Measurements from ENCODE around the gene CD109.

DNA sequence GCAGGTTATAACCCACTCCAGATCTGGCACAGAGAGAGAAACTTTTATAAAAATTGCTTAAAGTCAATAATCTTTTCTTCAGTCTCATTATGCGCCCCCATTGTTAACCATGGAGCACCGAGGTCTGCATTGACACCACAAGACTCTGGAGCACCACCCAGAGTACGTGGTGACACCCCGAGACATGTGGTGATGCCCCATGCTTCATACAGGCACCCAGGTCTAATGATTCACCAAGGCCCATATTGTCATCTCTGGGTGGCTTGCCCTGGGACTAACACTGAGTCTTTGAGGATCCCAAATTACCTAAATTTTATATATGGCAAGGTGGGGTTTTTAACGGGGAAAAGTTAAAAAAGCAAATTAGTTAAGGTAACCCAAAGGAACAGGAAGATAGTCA lies 31.1 kb downstream of the CD109 start:
- TF ChIP-seq, protein P1, sequence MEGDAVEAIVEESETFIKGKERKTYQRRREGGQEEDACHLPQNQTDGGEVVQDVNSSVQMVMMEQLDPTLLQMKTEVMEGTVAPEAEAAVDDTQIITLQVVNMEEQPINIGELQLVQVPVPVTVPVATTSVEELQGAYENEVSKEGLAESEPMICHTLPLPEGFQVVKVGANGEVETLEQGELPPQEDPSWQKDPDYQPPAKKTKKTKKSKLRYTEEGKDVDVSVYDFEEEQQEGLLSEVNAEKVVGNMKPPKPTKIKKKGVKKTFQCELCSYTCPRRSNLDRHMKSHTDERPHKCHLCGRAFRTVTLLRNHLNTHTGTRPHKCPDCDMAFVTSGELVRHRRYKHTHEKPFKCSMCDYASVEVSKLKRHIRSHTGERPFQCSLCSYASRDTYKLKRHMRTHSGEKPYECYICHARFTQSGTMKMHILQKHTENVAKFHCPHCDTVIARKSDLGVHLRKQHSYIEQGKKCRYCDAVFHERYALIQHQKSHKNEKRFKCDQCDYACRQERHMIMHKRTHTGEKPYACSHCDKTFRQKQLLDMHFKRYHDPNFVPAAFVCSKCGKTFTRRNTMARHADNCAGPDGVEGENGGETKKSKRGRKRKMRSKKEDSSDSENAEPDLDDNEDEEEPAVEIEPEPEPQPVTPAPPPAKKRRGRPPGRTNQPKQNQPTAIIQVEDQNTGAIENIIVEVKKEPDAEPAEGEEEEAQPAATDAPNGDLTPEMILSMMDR (conservative IDR thresholded peaks at IDR 0.05; ENCODE audit: low read depth, low read length), result no peak
- no peak for TF ChIP-seq POLR2A (IDR thresholded peaks at IDR 0.05; ENCODE audit: low read depth, low read length)
- TF ChIP-seq RCOR1 (IDR thresholded peaks at IDR 0.05; ENCODE audit: insufficient replicate concordance, low read length), result no peak
- no peak for TF ChIP-seq CEBPB (IDR thresholded peaks at IDR 0.05; ENCODE audit: low read depth, low read length)
- TF ChIP-seq RAD21 (IDR thresholded peaks at IDR 0.05; ENCODE audit: low read length), result no peak
- TF ChIP-seq, protein P2, sequence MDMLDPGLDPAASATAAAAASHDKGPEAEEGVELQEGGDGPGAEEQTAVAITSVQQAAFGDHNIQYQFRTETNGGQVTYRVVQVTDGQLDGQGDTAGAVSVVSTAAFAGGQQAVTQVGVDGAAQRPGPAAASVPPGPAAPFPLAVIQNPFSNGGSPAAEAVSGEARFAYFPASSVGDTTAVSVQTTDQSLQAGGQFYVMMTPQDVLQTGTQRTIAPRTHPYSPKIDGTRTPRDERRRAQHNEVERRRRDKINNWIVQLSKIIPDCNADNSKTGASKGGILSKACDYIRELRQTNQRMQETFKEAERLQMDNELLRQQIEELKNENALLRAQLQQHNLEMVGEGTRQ (IDR thresholded peaks at IDR 0.05; ENCODE audit: low read depth, low read length), result no peak
- no peak for TF ChIP-seq MXI1 (IDR thresholded peaks at IDR 0.05; ENCODE audit: borderline replicate concordance, low read depth, low read length)
- TF ChIP-seq BHLHE40 (IDR thresholded peaks at IDR 0.05; ENCODE audit: low read depth, low read length), result no peak
- TF ChIP-seq, protein P3, sequence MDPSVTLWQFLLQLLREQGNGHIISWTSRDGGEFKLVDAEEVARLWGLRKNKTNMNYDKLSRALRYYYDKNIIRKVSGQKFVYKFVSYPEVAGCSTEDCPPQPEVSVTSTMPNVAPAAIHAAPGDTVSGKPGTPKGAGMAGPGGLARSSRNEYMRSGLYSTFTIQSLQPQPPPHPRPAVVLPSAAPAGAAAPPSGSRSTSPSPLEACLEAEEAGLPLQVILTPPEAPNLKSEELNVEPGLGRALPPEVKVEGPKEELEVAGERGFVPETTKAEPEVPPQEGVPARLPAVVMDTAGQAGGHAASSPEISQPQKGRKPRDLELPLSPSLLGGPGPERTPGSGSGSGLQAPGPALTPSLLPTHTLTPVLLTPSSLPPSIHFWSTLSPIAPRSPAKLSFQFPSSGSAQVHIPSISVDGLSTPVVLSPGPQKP (IDR thresholded peaks at IDR 0.05; ENCODE audit: borderline replicate concordance, low read depth, low read length), result no peak
- no peak for TF ChIP-seq RFX5 (IDR thresholded peaks at IDR 0.05; ENCODE audit: low read depth, low read length)
- TF ChIP-seq SMC3 (IDR thresholded peaks at IDR 0.05; ENCODE audit: low read depth, low read length), result no peak
- no peak for TF ChIP-seq MAZ (IDR thresholded peaks at IDR 0.05; ENCODE audit: borderline replicate concordance, low read depth, low read length)
- no peak for TF ChIP-seq MAFK (IDR thresholded peaks at IDR 0.05; ENCODE audit: low read depth, low read length)

Data from IMR-90 (cell line).